ENCODE results near the gene WDR90.

Gene WDR90

DNA sequence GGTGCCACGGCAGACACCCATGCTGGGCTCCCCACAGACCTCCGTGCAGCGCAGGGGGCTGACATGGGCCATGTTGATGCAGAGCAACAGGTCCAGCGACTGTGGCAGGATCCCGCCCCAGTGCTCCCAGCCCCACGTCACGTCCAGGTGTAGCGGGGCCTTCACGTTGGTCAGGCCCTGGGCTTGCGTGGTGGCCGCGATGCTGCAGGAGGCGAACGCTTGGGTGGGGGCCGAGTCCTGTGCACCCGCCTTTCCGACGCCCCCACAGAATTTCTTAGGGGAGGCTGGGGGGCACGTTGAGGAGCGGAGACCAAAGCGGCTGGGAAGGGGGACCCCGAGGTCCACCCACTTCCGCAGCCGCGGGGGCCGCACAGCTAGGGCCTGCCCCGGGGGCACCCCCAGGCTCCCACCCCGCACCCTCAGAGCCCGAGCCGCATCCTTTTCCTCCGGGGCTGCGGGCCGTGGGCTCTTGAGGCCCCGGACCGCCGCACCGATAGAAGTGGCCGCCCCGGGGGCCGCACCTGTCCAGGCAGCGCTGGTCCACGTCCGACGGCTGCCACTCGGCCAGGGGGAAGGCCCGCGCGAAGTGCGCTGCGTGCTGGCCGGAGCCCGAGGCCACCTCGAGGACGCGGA is 13.5 kb upstream of the WDR90 start:
- no peaks in the 10 kb centered on the region for H3K27me3 ChIP-seq (replicated peaks; ENCODE audit: control insufficient read depth, insufficient read depth, low read length)
- peak overlapping the region; percentile 86 for H3K4me3 ChIP-seq (replicated peaks; ENCODE audit: low read depth, low read length)
- H3K36me3 ChIP-seq (ENCODE audit: control insufficient read depth, insufficient read depth, low read length) = peaks cover 4% of the 10 kb centered on the region; the same call in 1 of the 2 replicates
- TF ChIP-seq, protein P1, sequence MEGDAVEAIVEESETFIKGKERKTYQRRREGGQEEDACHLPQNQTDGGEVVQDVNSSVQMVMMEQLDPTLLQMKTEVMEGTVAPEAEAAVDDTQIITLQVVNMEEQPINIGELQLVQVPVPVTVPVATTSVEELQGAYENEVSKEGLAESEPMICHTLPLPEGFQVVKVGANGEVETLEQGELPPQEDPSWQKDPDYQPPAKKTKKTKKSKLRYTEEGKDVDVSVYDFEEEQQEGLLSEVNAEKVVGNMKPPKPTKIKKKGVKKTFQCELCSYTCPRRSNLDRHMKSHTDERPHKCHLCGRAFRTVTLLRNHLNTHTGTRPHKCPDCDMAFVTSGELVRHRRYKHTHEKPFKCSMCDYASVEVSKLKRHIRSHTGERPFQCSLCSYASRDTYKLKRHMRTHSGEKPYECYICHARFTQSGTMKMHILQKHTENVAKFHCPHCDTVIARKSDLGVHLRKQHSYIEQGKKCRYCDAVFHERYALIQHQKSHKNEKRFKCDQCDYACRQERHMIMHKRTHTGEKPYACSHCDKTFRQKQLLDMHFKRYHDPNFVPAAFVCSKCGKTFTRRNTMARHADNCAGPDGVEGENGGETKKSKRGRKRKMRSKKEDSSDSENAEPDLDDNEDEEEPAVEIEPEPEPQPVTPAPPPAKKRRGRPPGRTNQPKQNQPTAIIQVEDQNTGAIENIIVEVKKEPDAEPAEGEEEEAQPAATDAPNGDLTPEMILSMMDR (IDR thresholded peaks at IDR 0.05; ENCODE audit: insufficient read depth, low read length, poor library complexity, severe bottlenecking) = no peak
- DNase-seq (ENCODE audit: extremely low read depth, insufficient read length) = no peak

DNA sequence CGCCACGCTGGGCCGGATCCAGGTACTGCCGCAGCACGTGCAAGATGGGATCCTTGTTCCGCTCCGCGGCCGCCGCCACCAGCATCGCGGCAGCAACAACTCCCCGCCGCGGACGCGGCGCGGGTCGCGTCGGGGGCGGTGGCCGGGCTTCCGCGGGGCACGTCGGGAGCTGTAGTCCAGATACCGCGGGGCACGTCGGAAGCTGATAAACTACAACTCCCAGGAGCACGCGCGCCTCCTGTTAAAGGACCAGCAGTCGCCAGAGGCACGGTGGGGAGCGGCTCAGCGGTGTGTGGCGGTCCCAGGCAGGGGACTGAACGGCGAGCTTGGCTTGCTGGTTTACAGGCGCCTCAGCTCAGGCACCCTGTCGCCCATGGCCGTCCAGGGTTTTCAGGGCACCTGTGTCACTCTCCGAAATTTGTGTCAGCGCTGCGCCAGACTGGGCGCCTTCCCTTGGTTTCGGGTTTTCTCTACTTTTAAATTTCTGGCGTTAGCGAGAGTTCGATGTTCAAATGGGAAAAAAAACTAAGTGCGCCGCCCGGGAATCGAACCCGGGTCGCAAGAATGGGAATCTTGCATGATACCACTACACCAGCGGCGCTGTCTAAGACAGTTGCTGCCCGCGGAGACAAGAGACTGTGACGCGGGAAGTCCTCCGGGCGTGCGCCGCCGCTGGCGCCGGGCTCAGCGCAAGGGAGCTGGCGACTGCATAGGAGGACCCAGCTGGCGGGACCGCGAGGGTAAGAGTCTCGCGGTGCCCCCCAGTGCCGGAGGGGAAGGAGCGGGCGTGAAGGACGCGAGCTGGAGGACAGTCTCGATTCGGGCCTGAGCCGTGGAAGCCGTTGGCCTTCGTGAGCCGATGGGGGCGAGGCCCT is 12.7 kb upstream of the WDR90 start, which contains the start of gene METTL26:
Gene METTL26 (minus strand): TSS at position 100 of the 875 bp plus-strand sequence. CDS start 15 bp downstream, at position 85.
- Histone ChIP-seq H3K27me3 (replicated peaks; ENCODE audit: control insufficient read depth, insufficient read depth, low read length) (no peaks in the 10 kb centered on the region), H3K36me3 (ENCODE audit: control insufficient read depth, insufficient read depth, low read length) (peaks cover 4% of the 10 kb centered on the region; the same call in 1 of the 2 replicates), H3K4me3 (replicated peaks; ENCODE audit: low read depth, low read length) (peak within 1 kb of the TSS; percentile 86)
- DNase-seq (ENCODE audit: extremely low read depth, insufficient read length) = peak; percentile 93
- TF ChIP-seq, protein P1 (IDR thresholded peaks at IDR 0.05; ENCODE audit: insufficient read depth, low read length, poor library complexity, severe bottlenecking) = no peak

DNA sequence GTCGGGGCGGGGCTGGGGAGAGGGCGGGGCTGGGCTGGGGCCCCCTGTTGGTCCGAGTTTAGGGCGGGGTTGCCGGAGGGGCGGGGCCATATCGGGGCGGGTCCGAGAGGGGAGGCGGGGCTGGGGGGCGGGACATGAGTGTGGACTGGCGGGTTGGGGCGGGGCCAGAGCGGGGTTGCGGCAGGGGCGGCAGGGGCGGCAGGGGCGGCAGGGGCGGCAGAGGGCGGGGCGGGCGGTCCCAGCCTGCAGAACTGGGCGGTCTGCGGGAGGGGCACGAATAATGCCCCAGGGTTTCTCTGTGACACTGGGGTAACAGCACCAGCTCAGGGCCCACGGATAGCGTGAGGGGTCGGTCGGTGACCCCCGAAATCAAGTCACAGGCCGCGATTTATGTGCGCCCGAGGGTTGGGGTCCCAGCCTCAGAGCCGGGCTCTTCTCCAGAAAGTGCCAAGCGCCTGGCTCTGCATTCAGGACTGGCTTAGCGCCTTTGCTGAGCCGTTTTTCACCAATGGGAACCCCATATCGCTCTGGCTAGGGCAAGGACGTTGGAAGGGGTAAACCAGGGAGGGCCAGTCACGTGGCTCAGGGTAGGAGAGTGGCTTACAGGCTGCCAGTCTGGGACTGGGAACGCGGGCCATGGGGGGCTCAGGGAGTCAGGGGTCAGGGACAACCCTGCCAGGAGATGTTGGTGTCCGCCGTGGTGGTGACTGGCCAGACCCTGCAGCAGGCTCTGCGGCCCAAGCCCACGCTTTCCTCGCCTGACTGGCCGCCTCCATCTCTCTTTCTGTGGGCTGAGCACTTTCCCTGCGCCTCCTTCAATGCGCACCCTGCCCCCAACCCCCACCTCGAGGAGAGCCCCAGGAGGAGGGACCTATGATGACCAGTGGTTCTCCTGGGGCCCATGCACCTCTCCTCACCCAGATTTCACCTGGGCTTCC is 11.8 kb upstream of the WDR90 start:
- H3K36me3 ChIP-seq (ENCODE audit: control insufficient read depth, insufficient read depth, low read length) = peaks cover 4% of the 10 kb centered on the region; the same call in 1 of the 2 replicates
- TF ChIP-seq, protein P1 (IDR thresholded peaks at IDR 0.05; ENCODE audit: insufficient read depth, low read length, poor library complexity, severe bottlenecking) = no peak
- DNase-seq (ENCODE audit: extremely low read depth, insufficient read length) = no peak

DNA sequence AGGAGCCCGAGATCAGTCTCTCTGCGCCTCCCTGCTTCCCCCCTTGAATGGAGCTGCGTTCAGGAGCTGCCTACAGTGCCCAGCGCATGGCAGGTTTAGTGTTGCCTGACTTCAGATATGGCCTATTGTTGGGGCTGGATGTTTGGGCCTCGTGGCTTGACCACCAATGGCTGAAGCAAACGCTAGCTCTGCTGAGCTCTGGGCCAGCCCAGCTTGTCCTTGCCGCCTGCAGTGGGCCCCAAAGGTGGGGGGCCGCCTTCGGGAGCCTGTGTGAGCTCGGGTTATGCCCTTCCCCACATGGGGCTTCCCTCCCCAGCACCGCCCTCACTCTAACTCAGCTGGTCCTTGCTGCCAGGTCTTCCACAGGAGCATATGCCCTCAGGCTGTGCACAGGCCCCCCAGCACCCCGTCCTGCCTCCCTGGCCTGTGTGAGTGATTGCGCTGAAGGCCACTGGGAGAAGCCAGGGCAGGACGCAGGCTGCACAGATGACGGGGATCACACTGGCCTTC is 11.1 kb upstream of the WDR90 start:
- Histone ChIP-seq H3K4me3 (replicated peaks; ENCODE audit: low read depth, low read length) (no peak overlapping the region), H3K36me3 (ENCODE audit: control insufficient read depth, insufficient read depth, low read length) (peaks cover 4% of the 10 kb centered on the region; the same call in 1 of the 2 replicates), H3K27me3 (replicated peaks; ENCODE audit: control insufficient read depth, insufficient read depth, low read length) (no peaks in the 10 kb centered on the region)
- DNase-seq (ENCODE audit: extremely low read depth, insufficient read length) = no peak
- TF ChIP-seq, protein P1 (IDR thresholded peaks at IDR 0.05; ENCODE audit: insufficient read depth, low read length, poor library complexity, severe bottlenecking) = no peak

More for the DNA sequence above, 11.8 kb upstream of the WDR90 start:
- Histone ChIP-seq H3K4me3 (replicated peaks; ENCODE audit: low read depth, low read length) (peak overlapping the region; percentile 86), H3K27me3 (replicated peaks; ENCODE audit: control insufficient read depth, insufficient read depth, low read length) (no peaks in the 10 kb centered on the region)

DNA sequence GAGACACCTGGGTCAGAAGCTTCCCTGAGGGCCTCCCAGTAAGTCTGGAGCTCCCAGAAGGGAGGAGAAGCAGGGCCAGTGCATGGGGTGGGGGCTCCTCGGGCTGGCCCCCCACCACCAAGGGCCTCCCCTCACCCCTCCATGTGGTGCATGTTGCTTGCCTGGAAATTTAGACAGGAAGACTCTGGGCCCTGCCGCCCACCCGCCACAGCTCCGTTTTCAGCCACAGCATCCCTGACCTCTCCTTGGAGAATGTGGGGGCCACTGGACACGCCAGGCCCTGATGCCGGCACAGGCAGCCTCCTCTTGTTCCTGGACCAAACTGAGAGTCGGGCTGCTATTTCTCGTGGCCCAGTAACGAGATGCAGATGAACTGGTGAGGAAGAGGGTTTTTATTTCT is 10.3 kb upstream of the WDR90 start:
- H3K4me3 ChIP-seq (replicated peaks; ENCODE audit: low read depth, low read length) = no peak overlapping the region
- peaks cover 4% of the 10 kb centered on the region; the same call in 1 of the 2 replicates for H3K36me3 ChIP-seq (ENCODE audit: control insufficient read depth, insufficient read depth, low read length)
- no peak for DNase-seq (ENCODE audit: extremely low read depth, insufficient read length)
- H3K27me3 ChIP-seq (replicated peaks; ENCODE audit: control insufficient read depth, insufficient read depth, low read length) = no peaks in the 10 kb centered on the region
- TF ChIP-seq, protein P1 (IDR thresholded peaks at IDR 0.05; ENCODE audit: insufficient read depth, low read length, poor library complexity, severe bottlenecking) = no peak
